Measurements from ENCODE around the gene OR6B2.

The OR6B2 gene

GRCh38 chr2:239985356-239985755 lies 44.9 kb downstream of the OR6B2 start:
- no peak for DNase-seq
- in situ Hi-C loops (cut with MboI; ENCODE audit: low pct_unique_long_range_greater_than_20kb, low sequenced_read_pairs) = no loop called here

- in situ Hi-C loops (cut with MboI; ENCODE audit: low pct_unique_long_range_greater_than_20kb, low sequenced_read_pairs) = no loop called here
- no peak for DNase-seq
Measured at GRCh38 chr2:239984421-239985194, 45.6 kb downstream of the OR6B2 start.

GRCh38 chr2:239983004-239983778 lies 47.0 kb downstream of the OR6B2 start:
- no peak for DNase-seq
- in situ Hi-C loops (cut with MboI; ENCODE audit: low pct_unique_long_range_greater_than_20kb, low sequenced_read_pairs) = no loop called here
